Measurements from ENCODE around the gene CASS4.

The CASS4 gene

GRCh38 chr20:56414842-56415765 is 3.0 kb downstream of the CASS4 start:
- H3K4me3 ChIP-seq (ENCODE audit: low read length), result no peak overlapping the region
- no peaks in the 10 kb centered on the region for H3K27me3 ChIP-seq (ENCODE audit: control insufficient read depth, insufficient read depth, low read length)
- H3K36me3 ChIP-seq (ENCODE audit: insufficient read depth, low read length), result no peaks in the 10 kb centered on the region
- H3K9me3 ChIP-seq (replicated peaks; ENCODE audit: low read length), result no peaks in the 10 kb centered on the region
- H3K4me2 ChIP-seq (ENCODE audit: low read length), result peak overlapping the region; percentile 48
- peak overlapping the region; percentile 16 for H3K9ac ChIP-seq (ENCODE audit: low read depth, low read length)
- H3K4me1 ChIP-seq (ENCODE audit: control insufficient read depth, insufficient read depth, low read length), result peaks cover 32% of the 10 kb centered on the region

GRCh38 chr20:56417402-56417801 is 5.3 kb downstream of the CASS4 start:
- Histone ChIP-seq H3K9ac (ENCODE audit: low read depth, low read length) (no peak overlapping the region), H3K9me3 (replicated peaks; ENCODE audit: low read length) (no peaks in the 10 kb centered on the region), H3K4me3 (ENCODE audit: low read length) (no peak overlapping the region), H3K27me3 (ENCODE audit: control insufficient read depth, insufficient read depth, low read length) (no peaks in the 10 kb centered on the region), H3K4me2 (ENCODE audit: low read length) (no peak overlapping the region), H3K4me1 (ENCODE audit: control insufficient read depth, insufficient read depth, low read length) (peaks cover 47% of the 10 kb centered on the region), H3K36me3 (ENCODE audit: insufficient read depth, low read length) (no peaks in the 10 kb centered on the region)

- Histone ChIP-seq H3K9me3 (replicated peaks; ENCODE audit: low read length) (no peaks in the 10 kb centered on the region), H3K9ac (ENCODE audit: low read depth, low read length) (no peak overlapping the region), H3K4me2 (ENCODE audit: low read length) (no peak overlapping the region), H3K4me1 (ENCODE audit: control insufficient read depth, insufficient read depth, low read length) (peaks cover 52% of the 10 kb centered on the region), H3K4me3 (ENCODE audit: low read length) (no peak overlapping the region), H3K36me3 (ENCODE audit: insufficient read depth, low read length) (no peaks in the 10 kb centered on the region), H3K27me3 (ENCODE audit: control insufficient read depth, insufficient read depth, low read length) (no peaks in the 10 kb centered on the region)
Measured at GRCh38 chr20:56417911-56418310, 5.9 kb downstream of the CASS4 start.

- H3K36me3 ChIP-seq (ENCODE audit: insufficient read depth, low read length), result no peaks in the 10 kb centered on the region
- H3K27me3 ChIP-seq (ENCODE audit: control insufficient read depth, insufficient read depth, low read length), result no peaks in the 10 kb centered on the region
- H3K9ac ChIP-seq (ENCODE audit: low read depth, low read length), result no peak overlapping the region
- H3K4me3 ChIP-seq (ENCODE audit: low read length), result no peak overlapping the region
- no peaks in the 10 kb centered on the region for H3K9me3 ChIP-seq (replicated peaks; ENCODE audit: low read length)
- H3K4me2 ChIP-seq (ENCODE audit: low read length), result no peak overlapping the region
- H3K4me1 ChIP-seq (ENCODE audit: control insufficient read depth, insufficient read depth, low read length), result peaks cover 56% of the 10 kb centered on the region
Measured at GRCh38 chr20:56418385-56418861, 6.4 kb downstream of the CASS4 start.

- H3K4me1 ChIP-seq (ENCODE audit: control insufficient read depth, insufficient read depth, low read length), result peaks cover 48% of the 10 kb centered on the region
- no peaks in the 10 kb centered on the region for H3K36me3 ChIP-seq (ENCODE audit: insufficient read depth, low read length)
- no peak overlapping the region for H3K9ac ChIP-seq (ENCODE audit: low read depth, low read length)
- H3K9me3 ChIP-seq (replicated peaks; ENCODE audit: low read length), result no peaks in the 10 kb centered on the region
- H3K27me3 ChIP-seq (ENCODE audit: control insufficient read depth, insufficient read depth, low read length), result no peaks in the 10 kb centered on the region
- H3K4me2 ChIP-seq (ENCODE audit: low read length), result no peak overlapping the region
- H3K4me3 ChIP-seq (ENCODE audit: low read length), result no peak overlapping the region
Measured at GRCh38 chr20:56420028-56420427, 8.0 kb downstream of the CASS4 start.

GRCh38 chr20:56420940-56421688 is 9.1 kb downstream of the CASS4 start:
- Histone ChIP-seq H3K36me3 (ENCODE audit: insufficient read depth, low read length) (no peaks in the 10 kb centered on the region), H3K4me3 (ENCODE audit: low read length) (no peak overlapping the region), H3K4me2 (ENCODE audit: low read length) (no peak overlapping the region), H3K27me3 (ENCODE audit: control insufficient read depth, insufficient read depth, low read length) (no peaks in the 10 kb centered on the region), H3K4me1 (ENCODE audit: control insufficient read depth, insufficient read depth, low read length) (peaks cover 42% of the 10 kb centered on the region), H3K9me3 (replicated peaks; ENCODE audit: low read length) (no peaks in the 10 kb centered on the region), H3K9ac (ENCODE audit: low read depth, low read length) (no peak overlapping the region)

GRCh38 chr20:56422076-56422823 is 10.2 kb downstream of the CASS4 start:
- H3K4me1 ChIP-seq (ENCODE audit: control insufficient read depth, insufficient read depth, low read length), result peaks cover 42% of the 10 kb centered on the region
- no peaks in the 10 kb centered on the region for H3K9me3 ChIP-seq (replicated peaks; ENCODE audit: low read length)

GRCh38 chr20:56422824-56423189 is 10.7 kb downstream of the CASS4 start:
- no peaks in the 10 kb centered on the region for H3K27me3 ChIP-seq (ENCODE audit: control insufficient read depth, insufficient read depth, low read length)
- H3K4me1 ChIP-seq (ENCODE audit: control insufficient read depth, insufficient read depth, low read length), result peaks cover 39% of the 10 kb centered on the region
- peak overlapping the region; percentile 63 for H3K4me2 ChIP-seq (ENCODE audit: low read length)
- peak overlapping the region; percentile 55 for H3K9ac ChIP-seq (ENCODE audit: low read depth, low read length)
- H3K4me3 ChIP-seq (ENCODE audit: low read length), result peak overlapping the region; percentile 13
- no peaks in the 10 kb centered on the region for H3K9me3 ChIP-seq (replicated peaks; ENCODE audit: low read length)
- no peaks in the 10 kb centered on the region for H3K36me3 ChIP-seq (ENCODE audit: insufficient read depth, low read length)

More at GRCh38 chr20:56422076-56422823, 10.2 kb downstream of the CASS4 start:
- no peaks in the 10 kb centered on the region for H3K36me3 ChIP-seq (ENCODE audit: insufficient read depth, low read length)
- peak overlapping the region; percentile 12 for H3K4me3 ChIP-seq (ENCODE audit: low read length)
- H3K4me2 ChIP-seq (ENCODE audit: low read length), result peak overlapping the region; percentile 70
- H3K9ac ChIP-seq (ENCODE audit: low read depth, low read length), result peak overlapping the region; percentile 55
- H3K27me3 ChIP-seq (ENCODE audit: control insufficient read depth, insufficient read depth, low read length), result no peaks in the 10 kb centered on the region

- H3K4me1 ChIP-seq (ENCODE audit: control insufficient read depth, insufficient read depth, low read length), result peaks cover 35% of the 10 kb centered on the region
- H3K9ac ChIP-seq (ENCODE audit: low read depth, low read length), result peak overlapping the region; percentile 55
- H3K4me3 ChIP-seq (ENCODE audit: low read length), result peak overlapping the region; percentile 13
- no peaks in the 10 kb centered on the region for H3K27me3 ChIP-seq (ENCODE audit: control insufficient read depth, insufficient read depth, low read length)
- H3K4me2 ChIP-seq (ENCODE audit: low read length), result peak overlapping the region; percentile 63
- H3K36me3 ChIP-seq (ENCODE audit: insufficient read depth, low read length), result no peaks in the 10 kb centered on the region
- H3K9me3 ChIP-seq (replicated peaks; ENCODE audit: low read length), result no peaks in the 10 kb centered on the region
Measured at GRCh38 chr20:56423211-56423610, 11.2 kb downstream of the CASS4 start.

- H3K4me2 ChIP-seq (ENCODE audit: low read length), result no peak overlapping the region
- H3K36me3 ChIP-seq (ENCODE audit: insufficient read depth, low read length), result no peaks in the 10 kb centered on the region
- H3K9ac ChIP-seq (ENCODE audit: low read depth, low read length), result no peak overlapping the region
- no peak overlapping the region for H3K4me3 ChIP-seq (ENCODE audit: low read length)
- H3K4me1 ChIP-seq (ENCODE audit: control insufficient read depth, insufficient read depth, low read length), result peaks cover 30% of the 10 kb centered on the region
- no peaks in the 10 kb centered on the region for H3K9me3 ChIP-seq (replicated peaks; ENCODE audit: low read length)
- no peaks in the 10 kb centered on the region for H3K27me3 ChIP-seq (ENCODE audit: control insufficient read depth, insufficient read depth, low read length)
Measured at GRCh38 chr20:56423886-56424285, 11.8 kb downstream of the CASS4 start.

- Histone ChIP-seq H3K9ac (ENCODE audit: low read depth, low read length) (no peak overlapping the region), H3K36me3 (ENCODE audit: insufficient read depth, low read length) (no peaks in the 10 kb centered on the region), H3K4me3 (ENCODE audit: low read length) (no peak overlapping the region), H3K9me3 (replicated peaks; ENCODE audit: low read length) (no peaks in the 10 kb centered on the region), H3K4me1 (ENCODE audit: control insufficient read depth, insufficient read depth, low read length) (peaks cover 36% of the 10 kb centered on the region), H3K27me3 (ENCODE audit: control insufficient read depth, insufficient read depth, low read length) (no peaks in the 10 kb centered on the region), H3K4me2 (ENCODE audit: low read length) (no peak overlapping the region)
Measured at GRCh38 chr20:56424931-56425330, 12.9 kb downstream of the CASS4 start.
